Fibroblast of pulmonary artery (primary cell): Measurements from ENCODE around the gene HOXA5.

Source experiments
- DNase-seq: peaks from one replicate; pipeline ENCODE4 v3.0.0-alpha.2; 2010; ENCODE audit warnings: low read depth
- H3K4me3 ChIP-seq: replicated peaks from 2 replicates; pipeline ENCODE4 v1.5.1; 2011; ENCODE audit warnings: low read depth, mild to moderate bottlenecking, control low read depth, low read length, moderate library complexity
- TF ChIP-seq, protein P1 (sequence below): IDR thresholded peaks from 2 replicates; pipeline ENCODE4 v1.5.1; 2011; ENCODE audit warnings: mild to moderate bottlenecking, control low read depth, low read length, inconsistent platforms; ENCODE audit errors: missing control alignments

HOXA5 gene

DNA sequence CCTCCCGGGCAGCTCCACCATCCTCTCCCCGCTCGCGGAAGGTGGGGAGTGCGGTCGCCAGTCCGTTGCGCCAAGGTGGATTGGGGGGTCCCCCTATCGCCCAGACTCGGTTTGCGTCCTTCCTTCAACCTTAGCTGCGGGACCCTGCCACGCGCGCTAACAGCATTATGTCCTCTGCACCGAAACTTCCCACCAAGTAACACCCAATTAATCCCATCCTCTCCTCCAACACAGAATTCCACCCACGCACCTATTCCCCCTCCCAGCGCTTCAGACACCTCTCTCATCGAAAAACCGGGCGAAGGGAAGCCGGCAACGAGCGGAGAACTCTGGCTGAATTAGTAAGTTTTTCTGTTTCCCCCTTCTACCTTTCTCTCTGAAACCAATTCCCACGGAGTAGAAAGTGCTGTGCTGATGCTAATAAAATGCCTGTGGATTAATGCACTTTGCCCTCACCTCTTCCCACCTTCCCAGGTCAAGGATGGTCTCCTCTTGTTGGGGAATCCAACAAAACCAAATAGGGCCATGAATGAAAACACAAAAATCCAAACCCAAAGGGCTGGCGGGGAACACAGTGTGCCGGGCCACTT lies 8.0 kb upstream of the HOXA5 start:
- TF ChIP-seq, protein P1, sequence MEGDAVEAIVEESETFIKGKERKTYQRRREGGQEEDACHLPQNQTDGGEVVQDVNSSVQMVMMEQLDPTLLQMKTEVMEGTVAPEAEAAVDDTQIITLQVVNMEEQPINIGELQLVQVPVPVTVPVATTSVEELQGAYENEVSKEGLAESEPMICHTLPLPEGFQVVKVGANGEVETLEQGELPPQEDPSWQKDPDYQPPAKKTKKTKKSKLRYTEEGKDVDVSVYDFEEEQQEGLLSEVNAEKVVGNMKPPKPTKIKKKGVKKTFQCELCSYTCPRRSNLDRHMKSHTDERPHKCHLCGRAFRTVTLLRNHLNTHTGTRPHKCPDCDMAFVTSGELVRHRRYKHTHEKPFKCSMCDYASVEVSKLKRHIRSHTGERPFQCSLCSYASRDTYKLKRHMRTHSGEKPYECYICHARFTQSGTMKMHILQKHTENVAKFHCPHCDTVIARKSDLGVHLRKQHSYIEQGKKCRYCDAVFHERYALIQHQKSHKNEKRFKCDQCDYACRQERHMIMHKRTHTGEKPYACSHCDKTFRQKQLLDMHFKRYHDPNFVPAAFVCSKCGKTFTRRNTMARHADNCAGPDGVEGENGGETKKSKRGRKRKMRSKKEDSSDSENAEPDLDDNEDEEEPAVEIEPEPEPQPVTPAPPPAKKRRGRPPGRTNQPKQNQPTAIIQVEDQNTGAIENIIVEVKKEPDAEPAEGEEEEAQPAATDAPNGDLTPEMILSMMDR, result no peak
- no peak for DNase-seq
- peak overlapping the region; percentile 38 for H3K4me3 ChIP-seq

DNA sequence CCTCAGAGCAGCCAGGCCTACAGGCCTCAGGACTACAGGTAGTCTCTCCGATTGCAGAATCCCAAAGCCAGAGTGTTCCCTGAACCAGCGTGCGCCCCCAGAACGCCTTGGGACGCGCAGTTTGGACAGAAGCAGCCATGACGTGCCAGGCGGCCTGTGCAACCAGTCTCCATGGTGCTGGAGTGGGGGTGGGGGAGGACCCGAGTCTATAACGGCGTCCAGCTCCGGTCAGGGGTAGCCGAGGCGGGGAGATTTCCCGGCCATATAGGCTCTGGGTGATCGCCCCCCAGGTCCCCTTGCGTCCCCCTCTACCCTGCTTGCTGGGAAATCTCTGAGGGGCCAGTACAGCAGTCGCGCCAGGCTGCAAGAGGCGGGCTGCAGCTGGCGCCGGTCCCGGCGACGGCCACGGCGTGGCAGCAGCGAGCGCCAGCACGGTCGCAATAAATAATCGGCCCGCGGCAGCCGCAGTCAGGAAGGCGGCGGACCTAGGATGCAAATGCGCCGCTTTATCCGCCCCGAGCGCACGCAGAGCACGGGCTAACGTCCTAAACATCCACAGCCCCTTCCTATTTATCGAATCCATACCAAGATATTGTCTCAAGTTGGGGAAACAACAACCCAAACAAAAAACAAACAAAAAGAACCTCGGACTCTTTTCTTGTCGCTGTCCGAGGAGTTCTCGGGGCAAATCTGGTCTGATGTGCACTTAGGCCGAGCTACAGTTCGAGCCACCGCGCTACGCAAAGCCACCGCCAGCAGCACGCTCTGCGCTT lies 7.3 kb upstream of the HOXA5 start:
- DNase-seq, result peak; percentile 66
- TF ChIP-seq, protein P1, result peak; percentile 51
- peak overlapping the region; percentile 38 for H3K4me3 ChIP-seq

DNA sequence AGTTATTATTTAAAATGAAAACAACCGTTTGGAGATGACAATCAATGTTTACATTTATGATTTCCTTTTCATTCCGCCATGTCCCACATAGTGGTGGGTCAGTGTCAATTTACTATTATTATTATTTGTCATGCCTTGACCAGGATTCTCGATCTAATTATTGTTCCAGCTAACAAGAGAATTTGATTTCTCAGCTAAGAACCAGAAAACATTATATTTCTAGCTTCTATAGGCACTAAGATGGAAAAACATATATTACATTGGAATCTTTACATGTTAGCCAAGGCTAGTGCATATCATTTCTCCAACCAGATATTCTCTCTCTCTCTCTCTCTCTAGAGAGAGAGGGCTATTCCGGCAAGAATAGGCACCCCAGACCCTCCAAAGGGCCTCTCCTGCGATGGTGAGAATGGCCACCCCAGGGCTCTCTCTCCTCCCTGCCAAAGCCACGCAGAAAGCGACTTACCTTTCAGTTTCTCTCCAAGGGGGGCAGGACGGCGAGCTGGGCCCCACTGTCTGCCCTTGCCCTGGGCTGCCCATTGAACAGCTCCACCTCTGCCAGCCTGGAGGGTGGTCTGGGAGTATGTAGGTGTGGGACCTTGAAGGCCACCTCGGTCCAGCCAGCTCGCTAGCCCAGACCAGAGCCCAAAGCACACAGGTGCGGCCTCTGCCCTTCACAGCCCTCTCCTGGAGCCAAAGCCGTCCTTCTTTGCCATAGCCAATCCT lies 6.5 kb upstream of the HOXA5 start:
- DNase-seq, result no peak
- TF ChIP-seq, protein P1, result no peak
- no peak overlapping the region for H3K4me3 ChIP-seq

DNA sequence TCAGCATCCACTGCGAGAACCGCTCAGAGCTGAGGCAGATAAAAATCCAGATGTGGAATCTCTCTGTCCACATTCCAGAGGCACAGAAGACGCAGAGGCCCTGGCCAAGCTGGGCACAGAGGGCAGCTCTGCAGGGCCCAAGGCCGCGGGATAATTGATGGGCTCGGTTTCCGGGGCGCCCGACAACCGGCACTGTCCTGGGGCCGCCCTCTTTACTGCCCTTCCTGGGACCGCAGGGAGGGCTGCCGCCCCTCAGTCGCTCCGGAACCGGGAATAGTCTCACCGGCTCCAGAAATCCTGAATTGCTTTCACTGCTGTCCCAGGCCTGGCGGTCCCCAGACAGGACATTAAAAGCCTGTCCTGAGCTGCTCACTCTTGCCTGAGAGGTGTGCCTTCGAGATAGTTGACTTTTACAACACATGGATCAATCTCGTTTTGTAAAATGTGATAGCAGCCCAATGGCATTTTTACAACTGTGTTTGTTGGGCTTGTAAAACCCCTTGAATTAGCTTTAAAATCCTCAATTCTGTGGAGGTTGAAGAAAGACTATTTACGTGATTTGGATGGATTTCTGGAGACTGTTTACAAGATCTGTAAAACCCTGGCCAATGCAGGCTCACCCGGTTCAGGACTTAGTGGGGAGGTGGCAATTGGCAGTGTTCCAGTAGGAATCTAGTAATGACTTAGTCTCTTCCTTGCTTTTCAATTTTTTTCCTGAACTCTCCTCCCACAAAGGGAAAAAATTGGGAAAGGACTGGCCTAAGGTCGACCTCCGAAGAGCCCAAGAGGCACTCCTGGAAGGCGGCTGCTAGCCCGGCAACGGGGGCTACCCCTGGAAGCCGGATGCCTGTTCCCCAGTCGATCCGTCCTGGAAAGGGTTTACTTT lies 5.5 kb upstream of the HOXA5 start:
- TF ChIP-seq, protein P1, result no peak
- no peak for DNase-seq

DNA sequence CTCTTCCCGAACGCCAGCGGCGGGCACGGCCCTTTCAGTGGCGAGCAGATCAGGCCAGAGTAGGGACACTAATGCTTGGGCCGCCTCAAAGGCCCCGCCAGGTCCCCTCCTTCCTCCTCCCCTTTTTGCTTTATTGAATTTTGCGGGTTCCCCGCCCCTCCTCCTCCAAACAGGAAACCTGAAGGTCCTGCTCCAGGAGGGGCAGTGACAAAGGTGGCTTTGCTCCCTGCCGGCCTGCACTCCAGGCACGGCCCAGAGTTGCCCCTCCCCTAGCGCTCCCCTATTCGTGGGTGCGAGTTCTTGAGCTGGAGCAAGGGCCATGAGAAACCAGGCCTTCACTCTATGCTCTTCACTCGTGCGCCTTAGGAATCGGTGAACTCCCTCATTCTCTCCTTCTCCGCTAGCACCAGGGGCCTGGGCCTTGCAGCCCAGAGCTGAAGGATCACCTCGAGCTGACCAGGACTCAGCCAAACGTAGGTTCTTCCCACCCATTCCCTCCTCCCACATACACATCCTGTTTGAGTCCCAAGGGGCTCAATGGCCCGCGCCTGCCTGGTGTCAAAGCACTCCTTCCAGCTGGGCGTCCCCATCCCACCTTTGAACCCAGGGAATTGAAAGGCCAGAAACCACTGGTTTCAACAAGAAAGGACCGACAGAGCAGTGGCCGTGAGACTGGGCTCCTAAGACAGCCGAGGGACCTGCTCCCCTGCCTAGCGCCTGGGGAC lies 4.7 kb upstream of the HOXA5 start:
- DNase-seq, result no peak
- no peak overlapping the region for H3K4me3 ChIP-seq
- TF ChIP-seq, protein P1, result no peak

More for the DNA sequence above, 5.5 kb upstream of the HOXA5 start:
- H3K4me3 ChIP-seq, result no peak overlapping the region
